ENCODE results near the gene DNAJC7. TPM values are rescaled to one million over a fixed set of nuclear protein-coding genes. Genes with fewer than 3 reads are reported as not detected.

DNAJC7 gene
- total RNA-seq, 6 experiments from 2014 or later: 85.0 to 115 (median 100) TPM

GRCh38 chr17:41982026-41982760 lies 35.0 kb downstream of the DNAJC7 start:
- peaks cover 8% of the 10 kb centered on the region for H3K4me1 Mint-ChIP-seq (ENCODE audit: low read depth)
- no peak overlapping the region; the same call in 1 of the 2 replicates for H3K4me3 Mint-ChIP-seq
- peaks cover 50% of the 10 kb centered on the region for H3K36me3 Mint-ChIP-seq (ENCODE audit: low read depth)
- H3K27me3 Mint-ChIP-seq (ENCODE audit: insufficient read depth): peaks cover 2% of the 10 kb centered on the region
- peak overlapping the region; percentile 54 for H3K27ac Mint-ChIP-seq
- TF ChIP-seq, protein P1, sequence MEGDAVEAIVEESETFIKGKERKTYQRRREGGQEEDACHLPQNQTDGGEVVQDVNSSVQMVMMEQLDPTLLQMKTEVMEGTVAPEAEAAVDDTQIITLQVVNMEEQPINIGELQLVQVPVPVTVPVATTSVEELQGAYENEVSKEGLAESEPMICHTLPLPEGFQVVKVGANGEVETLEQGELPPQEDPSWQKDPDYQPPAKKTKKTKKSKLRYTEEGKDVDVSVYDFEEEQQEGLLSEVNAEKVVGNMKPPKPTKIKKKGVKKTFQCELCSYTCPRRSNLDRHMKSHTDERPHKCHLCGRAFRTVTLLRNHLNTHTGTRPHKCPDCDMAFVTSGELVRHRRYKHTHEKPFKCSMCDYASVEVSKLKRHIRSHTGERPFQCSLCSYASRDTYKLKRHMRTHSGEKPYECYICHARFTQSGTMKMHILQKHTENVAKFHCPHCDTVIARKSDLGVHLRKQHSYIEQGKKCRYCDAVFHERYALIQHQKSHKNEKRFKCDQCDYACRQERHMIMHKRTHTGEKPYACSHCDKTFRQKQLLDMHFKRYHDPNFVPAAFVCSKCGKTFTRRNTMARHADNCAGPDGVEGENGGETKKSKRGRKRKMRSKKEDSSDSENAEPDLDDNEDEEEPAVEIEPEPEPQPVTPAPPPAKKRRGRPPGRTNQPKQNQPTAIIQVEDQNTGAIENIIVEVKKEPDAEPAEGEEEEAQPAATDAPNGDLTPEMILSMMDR (IDR thresholded peaks at IDR 0.05): no peak
- H3K9me3 Mint-ChIP-seq: no peaks in the 10 kb centered on the region
- no peak for DNase-seq

- no peaks in the 10 kb centered on the region for H3K9me3 Mint-ChIP-seq
- H3K4me1 Mint-ChIP-seq (ENCODE audit: low read depth): peaks cover 28% of the 10 kb centered on the region
- DNase-seq: no peak
- peak overlapping the region; percentile 30; the same call in 1 of the 2 replicates for H3K27ac Mint-ChIP-seq
- no peak overlapping the region for H3K4me3 Mint-ChIP-seq
- peaks cover 9% of the 10 kb centered on the region for H3K27me3 Mint-ChIP-seq (ENCODE audit: insufficient read depth)
- TF ChIP-seq, protein P1 (IDR thresholded peaks at IDR 0.05): no peak
- H3K36me3 Mint-ChIP-seq (ENCODE audit: low read depth): peaks cover 32% of the 10 kb centered on the region
Measured at GRCh38 chr17:41977991-41978390, 39.2 kb downstream of the DNAJC7 start.

DNA sequence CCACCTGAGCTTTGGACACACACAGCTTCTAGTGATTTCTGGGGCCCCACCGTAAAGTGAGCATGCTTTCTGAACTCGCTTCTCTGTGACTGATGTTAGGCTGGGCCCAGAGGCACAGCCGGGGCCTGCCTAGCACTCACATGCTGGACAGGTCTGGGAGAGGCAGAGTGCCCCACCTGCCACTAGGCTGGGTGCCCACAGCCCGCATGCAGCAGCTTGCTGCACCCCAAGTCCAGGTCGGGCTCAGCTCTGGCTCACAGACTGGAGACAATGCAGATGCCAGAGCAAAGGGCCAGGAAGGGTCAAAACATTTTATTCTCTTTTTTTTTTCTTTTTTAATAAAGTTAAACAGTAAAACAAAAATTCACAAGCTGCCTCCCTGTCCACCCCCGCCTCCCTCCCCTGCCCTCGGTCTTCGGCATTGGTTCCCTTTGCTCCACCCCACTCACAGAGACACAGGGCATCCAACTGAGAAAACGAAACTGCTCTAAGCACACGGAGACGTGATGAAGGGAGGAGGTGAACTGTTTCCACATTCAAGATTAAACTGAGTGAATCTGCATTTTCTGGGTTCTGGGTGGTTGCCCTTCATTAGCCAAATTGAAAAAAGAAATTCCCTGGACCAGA lies 41.0 kb downstream of the DNAJC7 start:
- peaks cover 23% of the 10 kb centered on the region for H3K4me1 Mint-ChIP-seq (ENCODE audit: low read depth)
- peaks cover 7% of the 10 kb centered on the region for H3K27me3 Mint-ChIP-seq (ENCODE audit: insufficient read depth)
- TF ChIP-seq, protein P1 (IDR thresholded peaks at IDR 0.05): no peak
- peaks cover 27% of the 10 kb centered on the region; the same call in 1 of the 2 replicates for H3K36me3 Mint-ChIP-seq (ENCODE audit: low read depth)
- DNase-seq: no peak
- H3K9me3 Mint-ChIP-seq: no peaks in the 10 kb centered on the region
- peak overlapping the region; percentile 60; the same call in 1 of the 2 replicates for H3K4me3 Mint-ChIP-seq
- H3K27ac Mint-ChIP-seq: peak overlapping the region; percentile 69

GRCh38 chr17:41975099-41976083 lies 41.8 kb downstream of the DNAJC7 start:
- TF ChIP-seq, protein P1 (IDR thresholded peaks at IDR 0.05): no peak
- Mint-ChIP-seq H3K4me3 (no peak overlapping the region), H3K27ac (peak overlapping the region; percentile 54), H3K9me3 (no peaks in the 10 kb centered on the region), H3K4me1 (ENCODE audit: low read depth) (peaks cover 27% of the 10 kb centered on the region), H3K27me3 (ENCODE audit: insufficient read depth) (peaks cover 7% of the 10 kb centered on the region), H3K36me3 (ENCODE audit: low read depth) (peaks cover 27% of the 10 kb centered on the region; the same call in 1 of the 2 replicates)
- peak; percentile 27 for DNase-seq

DNA sequence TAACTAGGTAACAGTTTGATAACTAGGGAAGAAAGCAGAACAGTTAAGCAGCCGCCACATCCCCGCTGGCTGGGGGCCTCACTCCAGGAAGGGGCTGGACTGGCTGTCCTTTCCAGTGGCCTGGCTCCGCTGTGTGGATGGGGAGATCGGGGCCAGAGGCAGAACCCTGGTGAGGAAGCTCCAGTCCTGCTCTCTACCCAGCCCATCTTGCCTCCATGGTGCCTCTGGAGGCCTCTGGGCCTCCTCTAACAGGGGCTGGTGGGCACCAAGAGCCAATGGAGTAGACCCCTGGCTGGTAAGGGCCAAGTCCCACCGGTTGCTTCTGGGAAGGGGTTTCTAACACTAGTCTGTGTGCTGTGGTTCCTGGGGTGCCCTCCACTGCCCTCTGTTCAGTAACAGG lies 42.6 kb downstream of the DNAJC7 start:
- Mint-ChIP-seq H3K27me3 (ENCODE audit: insufficient read depth) (peaks cover 7% of the 10 kb centered on the region), H3K4me3 (no peak overlapping the region), H3K27ac (no peak overlapping the region; the same call in 1 of the 2 replicates), H3K4me1 (ENCODE audit: low read depth) (peaks cover 27% of the 10 kb centered on the region), H3K36me3 (ENCODE audit: low read depth) (peaks cover 29% of the 10 kb centered on the region; the same call in 1 of the 2 replicates), H3K9me3 (no peaks in the 10 kb centered on the region)
- TF ChIP-seq, protein P1 (IDR thresholded peaks at IDR 0.05): no peak
- DNase-seq: no peak
